NCI-H345 treated with DMSO at 0.1 percent for 48 hours (cell line): Measurements from ENCODE around the gene ADSS2.
"Not testable (repeated sequence)": the region's sequence is repeated elsewhere in the genome, so short reads cannot be mapped to it uniquely, and the experiment has no call there.

Experiments used
- DNase-seq: peaks from one replicate; lab custom pipeline; 2025; ENCODE audit not compliant: unreplicated experiment; lab: John Stamatoyannopoulos, UW

Gene ADSS2

GRCh38 chr1:244367399-244368114 is 84.2 kb downstream of the ADSS2 start:
- no peak for DNase-seq

DNA sequence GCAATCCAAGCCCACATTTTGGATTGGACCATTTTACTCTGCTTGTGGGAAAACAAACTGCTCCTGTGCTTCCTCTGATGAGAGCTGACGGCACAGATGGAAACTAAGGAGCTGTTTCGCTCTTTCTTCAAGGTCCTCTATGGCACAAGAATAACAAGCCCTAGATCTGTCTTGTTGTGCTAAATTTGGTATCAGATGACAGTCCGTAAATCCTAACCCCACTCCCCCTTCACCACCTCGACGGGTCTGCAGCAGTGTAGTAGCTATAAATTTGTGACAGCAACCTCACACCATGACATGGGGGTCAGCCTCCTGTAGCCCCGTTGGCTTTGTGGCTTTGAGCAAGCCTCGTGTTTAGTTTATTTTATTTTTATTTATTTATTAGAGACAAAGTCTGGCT is 85.9 kb downstream of the ADSS2 start:
- no peak for DNase-seq

- not testable (repeated sequence) for DNase-seq
Observed at GRCh38 chr1:244365262-244365661, 86.4 kb downstream of the ADSS2 start.

DNA sequence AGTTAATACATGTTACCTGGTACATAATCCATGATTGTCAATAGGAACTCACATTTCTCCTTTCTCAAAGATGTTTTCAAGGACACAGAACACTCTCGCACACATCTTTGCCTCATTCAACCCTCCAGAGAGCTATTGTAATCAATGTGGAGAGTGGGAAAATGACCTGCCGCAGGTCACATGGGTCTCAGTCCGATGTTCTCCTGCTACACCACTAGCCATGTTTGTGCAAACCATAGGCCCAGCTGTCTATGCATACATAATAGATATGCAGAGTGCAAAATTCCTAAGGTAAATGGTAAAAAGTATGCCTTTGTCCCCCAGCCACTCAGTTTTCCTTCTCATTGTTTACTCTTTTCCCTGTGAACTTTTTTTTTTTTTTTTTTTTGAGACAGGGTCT is 89.2 kb downstream of the ADSS2 start:
- DNase-seq, result no peak

DNA sequence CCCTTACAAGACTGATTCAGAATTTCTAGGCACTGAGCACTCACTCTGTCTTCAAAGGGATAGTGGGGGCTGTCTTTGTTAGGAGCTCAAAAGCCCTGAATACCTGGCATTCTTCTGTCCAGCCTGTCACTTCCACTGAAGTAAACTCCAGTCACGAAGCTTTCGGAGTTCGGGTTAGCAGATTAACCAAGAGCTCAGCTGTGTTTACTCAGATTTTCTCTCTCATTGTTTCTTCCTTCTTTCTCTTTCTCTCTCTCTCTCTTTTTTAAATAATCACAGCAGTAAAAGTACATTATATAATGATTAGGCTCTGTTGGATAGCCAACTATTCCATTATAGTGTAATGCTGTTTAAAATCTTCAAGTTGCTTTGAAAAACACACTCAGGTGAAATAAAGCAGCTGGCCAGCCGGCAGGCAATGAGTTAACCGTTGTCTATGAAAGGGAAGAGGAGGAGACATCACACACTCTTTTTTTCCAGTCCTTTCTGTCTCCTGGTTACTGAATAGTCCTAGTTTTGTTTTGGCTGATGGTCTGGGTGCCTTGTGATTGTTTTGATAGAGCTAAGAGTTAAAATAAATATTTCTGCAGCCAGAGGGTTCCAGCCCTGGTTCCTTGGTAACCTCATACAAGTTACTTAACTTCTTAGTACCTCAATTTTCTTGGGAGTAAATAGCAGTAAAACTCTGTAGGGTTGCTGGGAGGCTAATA is 89.8 kb downstream of the ADSS2 start:
- DNase-seq, result no peak
